GM19372 (cell line): ENCODE results near the gene DUSP7.

Experiments
- ATAC-seq: cut with Tn5 transposase; IDR thresholded peaks from one replicate; pipeline ENCODE4 v1.9.1; 2021; ENCODE audit warnings: mild to moderate bottlenecking, low read depth, moderate library complexity; ENCODE audit not compliant: unreplicated experiment

DUSP7 gene

GRCh38 chr3:52086976-52087663, 30.7 kb upstream of the DUSP7 start:
- ATAC-seq = no peak

GRCh38 chr3:52086461-52086860, 30.1 kb upstream of the DUSP7 start:
- no peak for ATAC-seq

GRCh38 chr3:52085681-52086282, 29.4 kb upstream of the DUSP7 start:
- ATAC-seq = no peak

GRCh38 chr3:52084954-52085680, 28.7 kb upstream of the DUSP7 start:
- no peak for ATAC-seq

GRCh38 chr3:52084216-52084945, 28.0 kb upstream of the DUSP7 start:
- ATAC-seq = no peak

- ATAC-seq = no peak
Measured at GRCh38 chr3:52083556-52084087, 27.3 kb upstream of the DUSP7 start.

- no peak for ATAC-seq
Measured at GRCh38 chr3:52082951-52083350, 26.6 kb upstream of the DUSP7 start.

GRCh38 chr3:52080830-52081719, 24.7 kb upstream of the DUSP7 start:
- ATAC-seq = no peak

GRCh38 chr3:52079958-52080357, 23.6 kb upstream of the DUSP7 start:
- no peak for ATAC-seq

GRCh38 chr3:52078781-52079560, 22.6 kb upstream of the DUSP7 start:
- ATAC-seq = no peak

GRCh38 chr3:52077925-52078324, 21.6 kb upstream of the DUSP7 start:
- ATAC-seq = no peak

- ATAC-seq = no peak
Measured at GRCh38 chr3:52076896-52077780, 20.8 kb upstream of the DUSP7 start.

- no peak for ATAC-seq
Measured at GRCh38 chr3:52073490-52073889, 17.1 kb upstream of the DUSP7 start.

GRCh38 chr3:52072471-52072870, 16.1 kb upstream of the DUSP7 start:
- no peak for ATAC-seq

- ATAC-seq = no peak
Measured at GRCh38 chr3:52072020-52072419, 15.6 kb upstream of the DUSP7 start.

GRCh38 chr3:52070724-52071621, 14.6 kb upstream of the DUSP7 start:
- no peak for ATAC-seq

- no peak for ATAC-seq
Measured at GRCh38 chr3:52069855-52070254, 13.5 kb upstream of the DUSP7 start.
